OCI-LY7 (cell line): ENCODE measurements around the gene CD164L2. TPM values are rescaled to one million over a fixed set of nuclear protein-coding genes. Genes with fewer than 3 reads are reported as not detected.
"Not testable (repeated sequence)": the region's sequence is repeated elsewhere in the genome, so short reads cannot be mapped to it uniquely, and the experiment has no call there.

Experiments
- BruUV-seq: library from RNA; stranded (reverse); fragments of 400-500 nt; replicated peaks from 2 replicates; lab custom pipeline; 2021; lab: Mats Ljungman, UMichigan
- CTCF ChIA-PET: fragments of 300-600 bp; sonication (Branson Sonifier 250); formaldehyde crosslinking; loops from one replicate; lab custom pipeline; 2022; ENCODE audit warnings: antibody characterized with exemption; ENCODE audit not compliant: unreplicated experiment; lab: Charles Lee
- POLR2A ChIA-PET: fragments of 300-600 bp; sonication (Branson Sonifier 250); formaldehyde crosslinking; loops from one replicate; lab custom pipeline; 2022; ENCODE audit warnings: antibody characterized with exemption; lab: Charles Lee
- DNase-seq: peaks from one replicate; pipeline ENCODE4 v3.0.0-alpha.2; 2015; ENCODE audit warnings: low spot score
- H2AFZ ChIP-seq: fragments of 200-600 bp; sonication (generic), shearing (Covaris generic); 2 replicates; pipeline ENCODE4 v1.6.1; 2014; ENCODE audit warnings: mild to moderate bottlenecking, antibody characterized with exemption, low read length, moderate library complexity
- H3K27ac ChIP-seq: fragments of 200-600 bp; sonication (generic); 2 replicates; pipeline ENCODE4 v1.5.1; 2014; ENCODE audit warnings: mixed run types, low read depth, mild to moderate bottlenecking, moderate library complexity, low read length, inconsistent platforms; ENCODE audit not compliant: poor library complexity, severe bottlenecking
- H3K36me3 ChIP-seq: fragments of 200-600 bp; sonication (generic); 2 replicates; pipeline ENCODE4 v1.6.1; 2014; ENCODE audit warnings: mild to moderate bottlenecking, antibody characterized with exemption, low read length, moderate library complexity, mixed read lengths; ENCODE audit not compliant: insufficient read depth
- H3K4me1 ChIP-seq: fragments of 200-600 bp; sonication (generic); 2 replicates; pipeline ENCODE4 v1.5.1; 2014; ENCODE audit warnings: mild to moderate bottlenecking, low read length; ENCODE audit not compliant: insufficient read depth, poor library complexity, severe bottlenecking
- H3K4me2 ChIP-seq: fragments of 200-600 bp; sonication (generic); 2 replicates; pipeline ENCODE4 v1.6.1; 2014; ENCODE audit warnings: mild to moderate bottlenecking, low read length
- H3K4me3 ChIP-seq: fragments of 200-600 bp; sonication (generic); 2 replicates; pipeline ENCODE4 v1.5.1; 2014; ENCODE audit warnings: mild to moderate bottlenecking, low read depth, low read length; ENCODE audit not compliant: poor library complexity, severe bottlenecking
- H3K79me2 ChIP-seq: fragments of 200-600 bp; sonication (generic); 2 replicates; pipeline ENCODE4 v1.6.1; 2016; ENCODE audit warnings: low read depth, mild to moderate bottlenecking, low read length, moderate library complexity, mixed read lengths; ENCODE audit not compliant: insufficient read depth
- H3K9me2 ChIP-seq: fragments of 200-600 bp; sonication (generic); 2 replicates; pipeline ENCODE4 v1.6.1; 2016; ENCODE audit warnings: mild to moderate bottlenecking, low read length, mixed read lengths; ENCODE audit not compliant: insufficient read depth
- H3K9me3 ChIP-seq: fragments of 200-600 bp; sonication (generic); 2 replicates; pipeline ENCODE4 v1.6.1; 2014; ENCODE audit warnings: mild to moderate bottlenecking, mixed run types, low read length, mixed read lengths
- H4K20me1 ChIP-seq: fragments of 200-600 bp; sonication (generic); 2 replicates; pipeline ENCODE4 v1.6.1; 2014; ENCODE audit warnings: mild to moderate bottlenecking, antibody characterized with exemption, low read length, moderate library complexity, mixed read lengths; ENCODE audit not compliant: insufficient read depth
- EZH2phosphoT487 ChIP-seq: fragments of 200-600 bp; sonication (generic); IDR thresholded peaks from 2 replicates; pipeline ENCODE4 v1.6.1; 2018; ENCODE audit warnings: low read depth, borderline replicate concordance, mild to moderate bottlenecking, mixed run types, antibody characterized with exemption, low read length, moderate library complexity, mixed read lengths
- intact Hi-C: fragments of 100-400 bp; cut with micrococcal nuclease; formaldehyde crosslinking; loops from one replicate; pipeline ENCODE4 v1.10.0; 2022; ENCODE audit not compliant: unreplicated experiment
- total RNA-seq, 2 experiments: library from RNA; depleted of rRNA in 1 of 2; stranded (reverse); fragments of >200 nt in 1 of 2; shearing (Covaris generic) in 1 of 2; gene quantifications; 2 replicates each; pipeline ENCODE4 v1.2.3, GENCODE V29; 2014 to 2022
- TF ChIP-seq, protein P1 (sequence below): fragments of 200-600 bp; sonication (generic); conservative IDR thresholded peaks from 2 replicates; pipeline ENCODE4 v1.5.1; 2014; ENCODE audit warnings: mild to moderate bottlenecking, antibody characterized with exemption, low read length, moderate library complexity, mixed read lengths

Gene CD164L2
- total RNA-seq, 2 experiments from 2014 or later: not detected

DNA sequence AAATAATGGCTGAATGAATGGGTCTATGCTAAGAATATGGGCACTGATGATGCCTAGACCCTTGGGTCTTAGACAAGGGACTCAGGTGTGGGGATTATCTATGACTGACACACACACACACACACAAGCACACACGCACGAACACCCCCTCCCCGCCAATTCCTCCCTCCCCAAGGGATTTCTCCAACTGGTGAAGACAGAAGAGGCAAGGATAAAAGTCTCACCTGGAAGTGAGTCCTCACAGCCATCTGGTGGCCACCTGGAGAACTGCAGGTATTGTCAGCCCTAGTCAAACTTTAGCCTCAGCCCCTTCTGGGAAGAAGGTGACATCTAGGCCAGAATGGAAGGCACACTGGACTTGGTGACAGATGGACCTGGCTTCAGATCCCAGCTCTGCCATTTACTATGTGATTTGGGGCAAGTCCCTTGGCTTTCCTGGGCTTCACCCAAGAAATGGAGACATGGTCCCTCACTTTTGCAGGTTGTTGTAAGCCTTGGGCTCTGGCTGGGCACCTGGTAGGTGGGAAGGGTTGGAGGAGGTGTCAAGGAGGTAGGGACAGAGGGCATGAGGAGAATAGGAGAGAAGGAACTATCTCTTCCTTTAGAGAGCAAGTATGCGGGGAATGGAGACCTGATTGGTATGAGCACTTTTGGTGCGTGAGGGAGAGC lies 5.3 kb upstream of the CD164L2 start:
- Histone ChIP-seq H4K20me1 (no peaks in the 10 kb centered on the region), H3K79me2 (no peaks in the 10 kb centered on the region), H3K4me2 (no peak overlapping the region), H3K27ac (no peak overlapping the region), H3K36me3 (no peaks in the 10 kb centered on the region), H3K9me3 (no peaks in the 10 kb centered on the region), H3K4me3 (no peak overlapping the region), H2AFZ (no peak overlapping the region), H3K4me1 (peaks cover 8% of the 10 kb centered on the region), H3K9me2 (no peaks in the 10 kb centered on the region)
- ChIA-PET POLR2A (no interaction called here), CTCF (interaction anchor here (1.4 kb wide), 1 partner anchor 343 kb away, joined by 3 read pairs; no protein-coding TSS in a partner anchor)
- TF ChIP-seq, protein P1, sequence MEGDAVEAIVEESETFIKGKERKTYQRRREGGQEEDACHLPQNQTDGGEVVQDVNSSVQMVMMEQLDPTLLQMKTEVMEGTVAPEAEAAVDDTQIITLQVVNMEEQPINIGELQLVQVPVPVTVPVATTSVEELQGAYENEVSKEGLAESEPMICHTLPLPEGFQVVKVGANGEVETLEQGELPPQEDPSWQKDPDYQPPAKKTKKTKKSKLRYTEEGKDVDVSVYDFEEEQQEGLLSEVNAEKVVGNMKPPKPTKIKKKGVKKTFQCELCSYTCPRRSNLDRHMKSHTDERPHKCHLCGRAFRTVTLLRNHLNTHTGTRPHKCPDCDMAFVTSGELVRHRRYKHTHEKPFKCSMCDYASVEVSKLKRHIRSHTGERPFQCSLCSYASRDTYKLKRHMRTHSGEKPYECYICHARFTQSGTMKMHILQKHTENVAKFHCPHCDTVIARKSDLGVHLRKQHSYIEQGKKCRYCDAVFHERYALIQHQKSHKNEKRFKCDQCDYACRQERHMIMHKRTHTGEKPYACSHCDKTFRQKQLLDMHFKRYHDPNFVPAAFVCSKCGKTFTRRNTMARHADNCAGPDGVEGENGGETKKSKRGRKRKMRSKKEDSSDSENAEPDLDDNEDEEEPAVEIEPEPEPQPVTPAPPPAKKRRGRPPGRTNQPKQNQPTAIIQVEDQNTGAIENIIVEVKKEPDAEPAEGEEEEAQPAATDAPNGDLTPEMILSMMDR: peak; percentile 96
- TF ChIP-seq EZH2phosphoT487: no peak
- DNase-seq: peak; percentile 76
- intact Hi-C loops: loop anchor here (1.0 kb wide), 2 partner anchors 31 to 87 kb away; no protein-coding TSS in a partner anchor
- BruUV-seq: no TSS peak

DNA sequence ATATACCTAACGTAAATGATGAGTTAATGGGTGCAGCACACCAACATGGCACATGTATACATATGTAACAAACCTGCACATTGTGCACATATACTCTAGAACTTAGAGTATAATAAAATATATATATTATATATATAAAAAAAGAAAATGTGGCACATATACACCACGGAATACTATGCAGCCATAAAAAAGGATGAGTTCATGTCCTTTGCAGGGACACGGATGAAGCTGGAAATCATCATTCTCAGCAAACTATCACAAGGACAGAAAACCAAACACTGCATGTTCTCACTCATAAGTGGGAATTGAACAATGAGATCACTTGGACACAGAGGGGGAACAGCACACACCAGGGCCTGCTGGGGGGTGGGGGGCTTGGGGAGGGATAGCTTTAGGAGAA lies 1.7 kb upstream of the CD164L2 start:
- H3K4me1 ChIP-seq, H3K36me3 ChIP-seq, CTCF ChIA-PET, H3K27ac ChIP-seq, H3K9me3 ChIP-seq, H3K79me2 ChIP-seq, DNase-seq, H2AFZ ChIP-seq, H4K20me1 ChIP-seq, H3K9me2 ChIP-seq, H3K4me2 ChIP-seq, H3K4me3 ChIP-seq, POLR2A ChIA-PET, intact Hi-C loops, BruUV-seq: not testable (repeated sequence)

DNA sequence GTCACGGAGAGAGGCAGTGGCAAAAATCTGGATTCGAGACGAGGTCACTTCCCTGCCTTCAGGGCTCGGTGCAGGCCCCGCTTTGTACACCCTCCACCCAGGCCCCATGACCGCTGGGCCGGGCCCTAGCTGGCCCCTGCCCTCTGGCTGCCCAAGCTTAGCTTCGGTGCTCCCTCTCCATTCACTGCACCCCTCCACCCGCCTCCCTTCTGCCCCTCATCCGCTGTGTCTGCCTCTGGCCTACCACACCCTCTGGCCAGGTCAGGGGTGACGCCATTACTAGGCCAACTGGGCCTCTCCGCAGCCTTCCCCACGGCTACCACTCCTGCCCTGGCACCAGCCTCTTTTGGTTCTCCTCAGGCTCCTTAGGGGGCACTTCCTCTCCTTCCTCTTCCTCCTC lies 528 bp upstream of the CD164L2 start:
- H3K9me2 ChIP-seq: no peaks in the 10 kb centered on the region
- ChIA-PET POLR2A (interaction anchor here (0.5 to 0.6 kb wide), 2 partner anchors 62 to 83 kb away, joined by 4 read pairs; no protein-coding TSS in a partner anchor), CTCF (no interaction called here)
- intact Hi-C loops: no loop called here
- H3K27ac ChIP-seq: no peak overlapping the region
- BruUV-seq: no TSS peak
- no peaks in the 10 kb centered on the region for H4K20me1 ChIP-seq
- no peak overlapping the region for H2AFZ ChIP-seq
- H3K4me1 ChIP-seq: no peaks in the 10 kb centered on the region
- H3K9me3 ChIP-seq: no peaks in the 10 kb centered on the region
- TF ChIP-seq, protein P1: no peak
- TF ChIP-seq EZH2phosphoT487: no peak
- no peaks in the 10 kb centered on the region for H3K79me2 ChIP-seq
- no peak overlapping the region for H3K4me2 ChIP-seq
- no peak for DNase-seq
- no peak overlapping the region for H3K4me3 ChIP-seq
- H3K36me3 ChIP-seq: no peaks in the 10 kb centered on the region
